GM12875 (cell line): ENCODE measurements around the gene ADAMTSL3.

Experiments
- H3K4me3 ChIP-seq: one replicate; pipeline ENCODE4 v1.5.1; 2011; ENCODE audit warnings: low read depth, low read length, control low read depth
- CTCF ChIP-seq: IDR thresholded peaks from 2 replicates; pipeline ENCODE4 v1.5.1; 2011; ENCODE audit warnings: low read depth, mild to moderate bottlenecking, control low read depth, inconsistent platforms, low read length, moderate library complexity, borderline replicate concordance; ENCODE audit not compliant: insufficient read depth

The ADAMTSL3 gene

DNA sequence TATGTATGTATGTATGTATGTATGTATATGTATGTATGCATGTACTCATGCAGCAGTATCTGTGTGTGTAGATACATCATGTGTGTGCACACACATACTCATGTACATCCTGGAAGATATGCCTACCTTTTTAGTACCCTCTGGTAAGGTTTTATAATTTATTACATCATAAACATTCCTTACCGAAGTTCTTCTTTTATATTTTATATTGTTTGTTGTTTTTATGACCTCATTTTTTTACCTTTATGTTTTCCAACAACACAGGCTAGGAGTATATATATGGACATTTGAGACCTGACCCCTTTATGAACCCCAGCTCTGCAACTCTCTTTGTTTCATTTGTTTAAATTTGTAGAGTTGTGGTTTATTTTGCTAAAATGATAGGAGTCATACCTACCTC lies 263.5 kb downstream of the ADAMTSL3 start:
- H3K4me3 ChIP-seq: no peak overlapping the region
- TF ChIP-seq CTCF: no peak

DNA sequence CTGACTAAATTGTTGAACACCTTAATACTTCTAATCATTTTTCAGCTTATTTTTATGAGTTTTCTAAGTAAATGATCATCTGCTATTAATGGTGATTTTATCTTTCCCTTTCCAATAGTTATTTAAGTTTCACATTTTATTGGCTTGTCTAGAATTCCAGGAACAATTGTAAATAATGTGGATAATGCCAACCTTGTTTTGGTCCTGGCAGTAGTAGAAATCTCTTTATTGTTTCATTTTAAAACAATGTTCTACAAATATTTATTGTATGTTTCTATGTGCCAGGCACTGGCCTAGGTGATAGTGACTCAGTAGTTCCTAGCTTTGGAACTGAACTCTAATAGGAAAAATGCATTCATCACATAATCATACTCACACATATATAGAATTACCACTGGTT lies 264.1 kb downstream of the ADAMTSL3 start:
- no peak overlapping the region for H3K4me3 ChIP-seq
- no peak for TF ChIP-seq CTCF

DNA sequence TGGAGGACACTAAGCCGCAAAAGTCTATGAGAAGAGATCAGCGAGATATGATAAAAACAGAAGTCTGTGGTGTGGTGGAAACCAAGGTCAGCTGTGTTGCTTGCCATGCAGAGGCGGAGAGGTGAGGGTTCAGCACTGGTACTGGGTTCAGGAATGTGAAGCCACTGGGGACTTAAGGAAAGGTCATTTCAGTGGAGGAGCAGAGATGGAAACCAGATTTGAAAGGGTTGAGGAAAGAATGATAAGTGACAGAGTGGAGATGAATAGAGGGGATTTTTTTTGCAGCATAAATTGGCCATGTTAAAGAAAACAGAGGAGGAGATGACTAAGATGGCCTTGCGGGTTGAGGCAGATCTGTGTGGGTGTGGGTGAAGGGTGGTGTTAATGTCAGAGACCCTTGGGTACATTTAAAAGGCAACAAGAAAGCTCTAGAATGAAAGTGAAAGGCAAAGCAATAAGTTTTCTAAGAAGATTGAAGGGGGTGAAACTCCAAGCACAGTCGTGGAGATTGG lies 265.5 kb downstream of the ADAMTSL3 start:
- no peak for TF ChIP-seq CTCF
- no peak overlapping the region for H3K4me3 ChIP-seq

- H3K4me3 ChIP-seq: no peak overlapping the region
- TF ChIP-seq CTCF: no peak
Measured at GRCh38 chr15:83919978-83920510, 266.1 kb downstream of the ADAMTSL3 start.

GRCh38 chr15:83922649-83923294 lies 268.8 kb downstream of the ADAMTSL3 start:
- no peak overlapping the region for H3K4me3 ChIP-seq
- TF ChIP-seq CTCF: no peak

GRCh38 chr15:83926116-83926515 lies 272.2 kb downstream of the ADAMTSL3 start:
- no peak for TF ChIP-seq CTCF

More at GRCh38 chr15:83926116-83926515, 272.2 kb downstream of the ADAMTSL3 start:
- H3K4me3 ChIP-seq: no peak overlapping the region
